ENCODE measurements around the gene CELSR1.

GRCh38 chr22:46360097-46360496 is 177.3 kb downstream of the CELSR1 start:
- TF ChIP-seq POLR2A (IDR thresholded peaks at IDR 0.05; ENCODE audit: low read depth, low read length) (no peak), POLR2AphosphoS5 (IDR thresholded peaks at IDR 0.05; ENCODE audit: low read depth, low read length) (no peak)

Measured in GM12892 (cell line).